GM18868 (cell line): ENCODE data around the gene FOXO6.
"Not testable (repeated sequence)": the region's sequence is repeated elsewhere in the genome, so short reads cannot be mapped to it uniquely, and the experiment has no call there.

ENCODE experiments used
- ATAC-seq: cut with Tn5 transposase; IDR thresholded peaks from one replicate; pipeline ENCODE4 v1.9.1; 2021; ENCODE audit warnings: mild to moderate bottlenecking, moderate library complexity; ENCODE audit not compliant: unreplicated experiment

The FOXO6 gene

DNA sequence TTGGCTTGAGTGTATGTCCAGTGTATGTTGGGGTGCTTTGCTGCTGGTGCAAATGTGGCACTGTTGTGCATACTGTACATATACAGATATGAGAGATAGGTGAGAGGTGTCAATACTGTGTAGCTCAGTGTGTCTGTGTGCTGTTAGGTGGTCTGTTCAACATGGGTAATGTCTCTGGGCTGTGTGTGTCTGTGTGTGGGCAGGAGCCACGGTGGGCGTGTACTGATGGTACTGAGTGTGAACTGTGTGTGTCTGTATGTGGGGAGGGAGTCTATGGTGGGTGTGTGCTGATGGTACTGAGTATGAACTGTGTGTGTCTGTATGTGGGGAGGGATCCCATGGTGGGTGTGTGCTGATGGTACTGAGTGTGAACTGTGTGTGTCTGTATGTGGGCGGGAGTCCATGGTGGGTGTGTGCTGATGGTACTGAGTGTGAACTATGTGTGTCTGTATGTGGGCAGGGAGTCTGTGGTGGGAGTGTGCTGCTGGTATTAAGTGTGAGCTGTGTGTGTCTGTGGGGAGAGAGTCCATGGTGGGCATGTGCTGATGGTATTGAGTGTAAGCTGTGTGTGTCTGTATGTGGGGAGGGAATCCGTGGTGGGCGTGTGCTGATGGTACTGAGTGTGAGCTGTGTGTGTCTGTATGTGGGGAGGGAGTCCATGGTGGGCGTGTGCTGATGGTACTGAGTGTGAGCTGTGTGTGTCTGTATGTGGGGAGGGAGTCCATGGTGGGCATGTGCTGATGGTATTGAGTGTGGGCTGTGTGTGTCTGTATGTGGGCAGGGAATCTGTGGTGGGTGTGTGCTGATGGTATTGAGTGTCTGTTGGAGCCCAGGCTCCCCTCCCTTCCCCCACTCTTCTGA, 32.2 kb upstream of the FOXO6 start:
- ATAC-seq: no peak

DNA sequence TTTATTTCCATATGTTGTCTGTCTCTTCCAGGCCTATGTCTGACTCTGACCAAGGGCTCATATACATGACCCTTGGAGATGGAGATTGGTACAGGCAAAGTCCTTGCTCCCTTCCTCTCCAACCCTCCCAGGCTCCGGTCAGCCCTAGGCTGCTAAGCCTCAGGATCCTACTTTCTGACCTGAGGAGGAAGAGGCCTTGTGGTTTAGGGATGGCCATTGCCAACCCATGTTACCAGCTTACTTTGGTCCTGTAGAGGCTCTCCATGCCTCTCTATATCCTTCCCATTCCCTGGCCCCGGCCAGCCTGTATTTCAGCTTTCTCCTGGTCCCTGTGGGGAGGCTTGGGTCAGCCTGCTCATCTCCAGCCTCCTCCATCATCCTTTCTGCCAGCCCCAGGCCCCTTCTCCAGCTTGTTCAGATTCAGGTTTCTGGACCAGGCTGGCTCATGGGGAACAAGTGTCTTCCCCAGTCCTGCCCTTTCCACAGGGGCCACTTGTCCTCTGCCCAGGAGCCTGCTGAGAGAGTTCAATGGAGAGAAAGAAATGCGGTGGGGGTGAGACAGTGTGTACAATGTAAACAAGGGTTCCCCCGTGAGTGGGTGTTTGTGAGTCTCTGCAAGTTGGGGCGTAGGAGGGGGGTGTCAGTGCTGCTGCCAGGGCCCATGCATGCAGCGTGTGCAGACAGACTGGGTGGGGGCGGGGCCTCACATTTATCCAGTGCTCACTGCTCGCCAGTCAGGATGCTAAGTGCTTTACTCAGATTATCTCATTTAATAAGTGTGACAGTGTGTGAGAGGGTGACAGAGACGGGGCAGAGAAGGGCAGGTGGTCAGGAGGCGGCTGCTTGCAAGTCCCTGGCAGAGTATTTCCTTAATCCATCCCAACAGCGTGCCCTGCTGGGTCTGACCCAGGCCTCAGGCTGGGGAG, 31.3 kb upstream of the FOXO6 start:
- ATAC-seq: no peak

DNA sequence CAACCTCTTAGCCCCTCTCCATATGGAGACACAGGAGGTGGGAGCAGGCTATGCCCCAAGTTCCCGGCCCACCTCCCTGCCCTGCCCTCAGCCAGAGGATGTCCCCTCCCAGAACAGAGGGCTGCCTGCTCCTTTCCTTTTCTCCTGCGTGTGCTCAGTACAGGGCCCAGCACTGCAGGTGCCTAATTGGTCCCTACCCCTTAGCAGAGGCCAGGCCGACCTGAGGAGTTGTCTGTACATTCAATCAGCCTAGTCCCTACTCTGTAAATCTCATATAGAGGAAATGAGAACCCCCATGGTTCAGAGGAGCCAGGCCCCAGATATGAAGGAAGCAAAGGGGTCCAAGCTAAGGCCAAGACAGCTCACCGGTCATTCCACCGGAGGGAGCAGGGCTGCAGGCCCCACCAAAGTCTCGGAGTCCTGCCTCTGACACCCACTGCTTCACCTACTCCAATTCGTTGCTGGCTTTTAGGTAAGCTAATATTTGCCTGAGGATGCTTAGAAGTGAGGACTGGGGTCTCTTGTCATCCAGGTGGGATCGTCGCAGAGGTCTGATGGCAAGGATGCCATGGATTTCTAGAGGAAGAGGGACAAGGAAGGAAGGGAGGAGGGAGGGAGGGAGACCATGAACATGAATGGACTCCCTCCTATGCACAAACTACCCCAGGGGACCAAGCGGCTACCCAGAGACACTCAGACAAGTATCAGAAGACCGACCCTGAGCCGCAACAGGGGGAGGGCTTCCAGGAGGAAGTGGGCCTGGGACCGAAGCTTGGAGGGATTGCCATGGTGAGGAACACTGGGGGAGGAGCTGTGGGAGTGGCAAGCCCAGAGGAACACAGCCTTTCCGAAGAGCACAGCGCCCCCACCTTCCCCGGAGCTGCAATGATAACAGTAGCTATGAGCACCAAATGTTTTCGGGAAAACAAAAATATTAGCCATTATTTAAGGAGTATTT, 30.4 kb upstream of the FOXO6 start:
- no peak for ATAC-seq

DNA sequence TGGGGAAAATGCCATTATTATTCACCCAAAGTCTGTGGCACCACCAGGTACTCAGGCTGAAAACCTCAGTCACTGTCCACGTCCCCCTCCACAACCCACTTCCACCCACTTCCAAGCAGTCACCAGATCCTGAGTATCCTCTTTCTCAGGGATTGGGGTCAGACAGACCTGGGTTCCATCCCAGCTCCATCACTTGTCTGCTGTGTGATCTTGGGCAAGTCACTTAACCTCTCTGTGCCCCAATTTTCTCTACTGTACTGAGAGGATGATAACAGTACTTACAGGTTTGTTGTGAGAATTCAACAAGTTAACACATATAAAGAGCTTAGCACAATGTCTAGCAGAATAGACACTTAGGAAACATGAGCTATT, 29.7 kb upstream of the FOXO6 start:
- ATAC-seq: no peak

DNA sequence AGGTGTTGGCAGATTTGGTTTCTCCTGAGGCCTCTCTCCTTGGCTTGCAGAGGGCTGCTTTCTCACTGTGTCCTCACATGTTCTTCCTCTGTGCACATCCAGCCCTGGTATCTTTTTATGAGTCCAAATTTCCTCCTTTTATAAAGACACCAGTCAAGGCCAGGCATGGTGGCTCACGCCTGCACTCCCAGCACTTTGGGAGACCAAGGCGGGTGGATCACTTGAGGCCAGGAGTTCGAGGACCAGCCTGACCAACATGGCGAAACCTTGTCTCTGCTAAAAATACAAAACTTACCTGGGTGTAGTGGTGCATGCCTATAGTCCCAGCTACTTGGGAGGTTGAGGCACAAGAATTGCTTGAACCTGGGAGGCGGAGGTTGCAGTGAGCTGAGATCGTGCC, 29.1 kb upstream of the FOXO6 start:
- ATAC-seq: not testable (repeated sequence)

DNA sequence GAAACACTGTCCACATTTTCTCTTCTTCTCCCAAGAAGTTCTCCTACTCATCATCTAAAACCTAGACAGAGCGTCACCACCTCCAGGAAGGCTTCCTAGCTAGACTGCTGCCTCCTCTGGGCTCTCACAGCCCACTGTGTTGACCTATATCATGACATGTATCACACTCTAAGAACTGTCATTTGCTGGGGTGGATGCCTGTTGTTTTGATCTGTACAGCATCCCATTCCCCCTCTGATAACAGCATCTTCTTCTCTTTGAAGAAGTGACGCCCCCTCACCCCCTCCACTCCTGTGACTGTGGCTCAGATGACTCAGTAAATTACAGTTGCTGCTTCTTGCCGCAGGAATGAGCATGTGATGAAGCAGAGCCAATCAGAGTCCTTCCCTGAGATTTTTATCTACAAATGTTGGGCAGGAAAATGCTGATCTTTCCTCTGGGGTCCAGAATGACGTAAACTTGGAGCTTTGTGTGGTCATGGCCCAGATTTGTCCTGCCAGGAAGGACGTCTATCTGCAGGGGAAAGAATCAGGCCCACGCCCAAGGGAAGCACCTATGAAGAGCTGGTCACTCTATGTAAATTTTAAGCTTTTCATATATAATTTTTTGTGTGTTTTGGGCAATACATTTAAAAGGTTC, 28.0 kb upstream of the FOXO6 start:
- no peak for ATAC-seq

DNA sequence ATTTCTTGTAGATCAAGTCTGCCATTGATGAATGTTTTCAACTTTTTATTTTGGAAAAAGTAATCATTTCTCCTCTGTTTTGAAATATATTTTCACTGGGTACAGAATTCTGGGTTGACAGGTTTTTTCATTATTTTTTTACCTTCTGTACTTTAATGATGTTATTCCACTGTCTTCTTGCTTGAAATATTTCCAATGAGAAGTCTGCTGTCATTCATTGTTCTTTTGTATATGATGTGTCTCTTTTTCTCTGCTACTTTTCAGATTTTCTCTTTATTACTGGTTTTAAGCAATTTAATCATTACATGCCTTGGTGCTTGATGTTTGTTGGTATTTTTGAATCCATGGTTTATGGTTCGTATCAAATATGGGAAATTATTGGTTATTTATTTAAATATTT, 22.4 kb upstream of the FOXO6 start:
- no peak for ATAC-seq

DNA sequence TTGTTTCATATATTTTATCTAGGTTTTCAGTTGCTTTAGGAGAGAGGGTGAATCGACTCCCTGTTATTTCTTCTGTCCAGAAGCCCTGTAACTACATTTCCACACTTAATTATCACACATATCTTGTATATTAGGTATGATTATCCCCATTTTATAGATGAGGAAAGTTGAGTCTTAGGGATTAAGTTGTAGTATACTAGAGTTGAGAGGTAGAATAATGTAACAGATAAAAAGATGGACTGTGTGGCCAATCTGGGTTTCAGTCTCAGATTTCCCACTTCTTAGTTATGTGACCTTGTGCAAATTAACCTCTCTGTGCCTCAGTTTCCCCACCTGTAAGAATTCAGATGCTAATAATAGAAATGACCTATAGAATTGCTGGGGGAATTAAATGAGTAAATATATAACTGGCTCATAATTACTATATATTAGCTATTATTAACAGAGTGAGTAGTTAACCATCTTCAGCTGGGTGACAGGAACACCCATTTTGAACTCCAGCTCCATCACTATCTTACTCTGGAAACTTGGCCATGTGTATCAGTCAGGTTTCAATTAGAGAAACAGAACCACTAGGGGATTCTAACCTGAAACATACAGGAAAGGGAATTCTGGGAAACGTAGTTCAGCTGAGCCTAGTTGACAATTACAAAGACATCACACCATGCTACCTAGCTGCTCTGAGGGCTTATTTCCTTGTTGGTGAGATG, 20.4 kb upstream of the FOXO6 start:
- no peak for ATAC-seq

DNA sequence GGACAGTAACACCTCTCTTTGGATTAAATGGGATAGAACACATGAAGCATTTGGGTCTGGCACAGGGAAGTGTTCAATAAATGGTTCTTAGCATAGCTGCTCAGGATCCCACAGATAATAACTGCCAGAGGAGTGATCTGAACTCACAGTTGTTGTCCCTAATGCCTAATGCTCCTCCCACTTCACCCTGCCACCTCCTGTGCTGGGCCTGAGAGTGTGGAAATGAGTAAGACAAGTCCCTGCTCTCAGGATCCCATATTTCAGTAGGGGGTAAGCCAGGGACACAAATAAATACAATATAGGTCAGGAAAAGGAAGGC, 19.9 kb upstream of the FOXO6 start:
- no peak for ATAC-seq

DNA sequence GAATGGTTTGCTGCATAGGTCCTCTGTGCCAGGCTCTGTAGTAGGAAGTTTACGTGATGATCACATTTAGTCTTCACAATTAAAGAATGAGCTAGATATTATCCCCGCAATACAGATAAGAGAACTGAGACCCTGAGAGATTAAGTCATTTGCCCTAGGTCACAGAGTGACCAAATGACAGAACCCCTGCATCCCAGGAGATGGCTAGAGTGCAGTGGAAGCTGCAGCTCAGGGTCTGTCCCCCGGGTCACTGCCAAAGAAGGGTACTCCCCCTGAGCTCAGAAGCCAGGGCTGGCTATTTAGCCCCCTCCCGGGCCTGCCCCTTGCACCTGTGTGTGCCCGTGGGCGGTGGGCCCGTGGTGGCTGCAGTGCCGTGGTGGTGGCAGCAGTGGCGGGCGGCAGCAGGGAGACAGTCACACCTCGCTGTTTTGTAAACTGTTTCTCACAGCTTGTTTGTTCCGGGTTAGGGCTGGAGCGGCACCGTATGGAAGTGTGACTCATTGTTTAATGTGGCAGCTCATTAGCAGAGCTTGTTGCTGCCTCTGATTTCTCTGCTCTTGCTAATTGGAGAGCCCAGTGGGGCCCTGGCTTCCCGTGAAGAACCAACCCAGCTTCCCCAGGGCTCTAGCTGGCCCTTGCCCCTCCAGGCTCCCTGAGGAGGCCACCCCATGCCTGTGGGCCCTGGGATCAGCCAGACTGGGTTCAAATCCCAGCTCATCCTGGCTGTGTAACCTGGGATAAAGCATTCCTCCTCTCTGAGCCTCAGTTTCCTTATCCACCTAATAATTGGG, 19.3 kb upstream of the FOXO6 start:
- ATAC-seq: no peak

DNA sequence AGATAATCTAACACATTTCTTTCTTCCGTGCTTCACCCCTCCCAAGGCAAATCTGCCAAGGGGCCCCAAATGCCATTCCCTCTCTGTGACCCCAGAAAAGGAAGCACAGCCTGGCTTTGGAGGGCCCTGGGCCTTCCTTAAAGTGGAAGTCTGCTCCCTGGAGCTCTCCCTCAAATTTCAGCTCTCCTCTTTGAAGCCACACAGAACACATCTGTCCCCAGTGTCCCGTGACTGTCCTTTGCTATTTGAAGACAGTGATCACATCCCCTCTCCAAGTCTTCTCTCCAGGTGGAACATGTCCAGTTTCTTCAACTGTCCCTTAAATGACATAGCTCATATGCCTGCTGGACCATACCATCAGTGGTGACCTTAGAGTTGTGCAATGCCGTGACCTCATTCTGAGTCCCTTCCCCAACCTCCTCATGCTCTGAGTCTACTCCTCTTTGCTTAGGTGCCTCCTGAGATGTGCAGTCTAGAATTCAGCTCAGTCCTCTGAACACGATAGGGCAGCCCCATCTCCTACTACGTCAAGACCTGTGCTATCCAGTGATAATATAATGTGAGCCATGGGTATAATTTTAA, 18.4 kb upstream of the FOXO6 start:
- ATAC-seq: no peak

DNA sequence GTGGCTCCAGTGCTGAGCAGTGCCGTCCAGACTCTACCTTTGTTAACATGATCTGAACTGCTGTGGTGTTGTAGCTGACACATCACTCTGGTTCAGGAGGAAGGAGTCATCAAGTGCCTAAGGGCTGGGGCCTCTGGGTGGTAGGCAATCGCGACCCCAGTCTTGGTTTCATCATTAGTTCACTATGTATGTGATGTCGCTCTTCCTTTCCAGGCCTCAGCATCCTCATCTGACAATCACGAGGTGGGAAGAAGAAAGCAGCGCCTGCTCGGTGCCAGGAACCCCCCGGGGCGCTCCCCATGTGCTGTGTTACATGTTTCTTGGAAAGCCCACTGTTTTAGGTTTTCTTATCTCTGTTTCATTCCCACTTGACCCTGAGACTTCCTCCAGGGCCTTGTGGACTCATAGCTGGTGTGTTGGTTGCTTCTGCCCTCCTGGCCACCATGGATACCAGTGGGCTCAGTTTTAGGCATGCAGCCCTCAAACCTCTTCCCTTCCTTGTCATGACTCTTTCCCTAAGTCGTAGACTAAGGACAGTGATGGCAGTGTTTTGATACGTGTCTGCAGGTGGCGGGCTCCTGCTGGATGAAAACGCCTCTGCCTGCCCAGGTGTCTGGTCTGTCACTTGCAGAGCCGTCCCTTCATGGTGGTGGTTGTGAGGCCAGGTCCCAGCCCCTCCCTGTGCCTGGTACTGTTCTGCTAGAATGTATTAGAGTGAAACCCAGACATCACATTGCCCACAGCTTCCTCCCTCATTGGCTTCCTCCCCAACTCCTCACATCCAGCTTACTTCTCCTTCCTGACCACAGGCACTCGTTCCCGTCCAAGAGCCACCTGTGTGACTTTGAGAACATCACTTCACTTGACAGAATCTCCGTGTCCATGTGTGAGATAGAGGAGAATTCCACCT, 17.2 kb upstream of the FOXO6 start:
- ATAC-seq: no peak

DNA sequence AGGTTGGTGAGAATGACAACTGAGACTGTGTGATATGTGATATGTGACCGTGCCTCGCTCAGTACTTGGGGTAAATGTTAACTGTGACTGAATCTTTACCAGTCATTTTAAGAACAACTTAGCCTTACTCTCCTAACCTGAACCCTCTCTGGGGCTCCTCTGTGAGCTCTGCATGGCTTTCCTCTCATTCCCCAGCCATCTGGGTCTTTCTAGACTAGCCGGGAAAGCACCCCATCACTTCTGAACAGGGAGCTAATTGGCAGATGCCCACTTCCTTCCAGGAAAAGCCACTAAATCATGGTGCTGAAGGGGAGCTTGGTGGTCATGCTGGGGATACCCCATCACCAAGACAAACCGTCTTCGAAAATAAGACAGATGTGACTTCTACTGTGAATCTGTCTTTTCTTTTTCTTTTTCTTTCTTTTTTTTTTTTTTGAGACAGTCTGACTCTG, 16.5 kb upstream of the FOXO6 start:
- ATAC-seq: no peak

DNA sequence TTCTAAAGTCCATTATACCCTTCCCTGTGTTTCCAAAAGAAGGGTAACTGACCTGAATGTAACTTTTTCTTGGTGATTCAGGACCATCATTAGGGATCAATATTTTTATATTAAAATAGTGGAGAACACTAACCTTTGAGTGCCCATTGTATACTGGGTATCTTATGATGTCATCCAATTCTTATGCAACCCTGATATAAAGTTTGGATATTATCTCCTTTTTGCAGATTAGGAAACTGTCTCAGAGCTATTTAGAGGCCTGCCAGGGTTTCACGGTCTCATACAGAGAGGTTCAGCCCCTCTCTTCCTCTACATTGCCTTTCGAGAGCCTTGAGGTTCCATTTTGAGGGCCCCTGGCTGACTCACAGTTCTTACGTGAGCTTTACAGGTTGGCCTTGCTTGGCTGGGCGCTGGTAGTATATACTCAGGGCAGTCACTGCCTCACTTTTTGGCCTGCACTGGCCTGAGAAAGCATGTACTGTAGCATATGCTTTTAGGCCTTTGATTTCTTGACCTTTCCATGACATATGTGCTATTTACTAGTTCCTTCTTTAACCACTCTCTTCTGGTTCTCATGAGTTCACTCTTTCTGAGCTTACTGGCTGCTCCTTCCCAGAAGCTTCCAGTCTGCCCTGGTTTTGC, 15.7 kb upstream of the FOXO6 start:
- peak; percentile 44 for ATAC-seq

DNA sequence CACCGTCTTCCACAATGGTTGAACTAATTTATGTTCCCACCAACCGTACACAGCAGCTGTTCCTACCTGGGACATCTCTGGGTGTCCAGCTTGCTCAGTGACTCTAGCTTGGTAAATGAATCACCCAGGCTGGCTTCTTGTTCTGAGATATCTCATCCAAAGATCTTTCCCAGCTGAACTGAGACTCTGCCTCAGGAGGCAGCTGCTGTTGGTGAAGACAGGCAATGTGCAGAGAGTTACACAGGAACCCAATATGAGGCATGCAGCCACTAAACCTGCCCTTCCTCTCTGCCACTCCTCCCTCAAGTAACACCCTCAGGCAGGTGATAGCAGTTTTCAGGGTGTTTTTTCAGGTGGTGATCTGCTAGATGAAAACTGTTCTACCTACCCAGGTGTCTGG, 14.0 kb upstream of the FOXO6 start:
- no peak for ATAC-seq

DNA sequence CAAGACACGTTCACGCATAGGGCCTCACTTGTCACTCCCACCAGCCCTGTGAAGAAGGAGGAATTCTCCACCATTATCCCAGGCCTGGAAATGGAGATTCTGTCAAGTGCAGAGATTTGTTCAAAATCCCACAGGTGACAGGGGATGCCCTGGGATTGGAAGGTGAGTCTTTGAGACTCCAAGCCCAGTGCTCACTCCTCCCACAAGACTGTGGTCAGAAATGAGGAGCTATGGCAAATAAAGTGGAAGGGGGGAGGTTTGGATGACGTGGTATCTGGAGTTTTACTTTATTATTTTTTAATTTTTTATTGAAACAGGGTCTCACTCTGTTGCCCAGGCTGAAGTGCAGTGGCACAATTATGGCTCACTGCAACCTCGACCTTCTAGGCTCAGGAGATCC, 12.8 kb upstream of the FOXO6 start:
- no peak for ATAC-seq

DNA sequence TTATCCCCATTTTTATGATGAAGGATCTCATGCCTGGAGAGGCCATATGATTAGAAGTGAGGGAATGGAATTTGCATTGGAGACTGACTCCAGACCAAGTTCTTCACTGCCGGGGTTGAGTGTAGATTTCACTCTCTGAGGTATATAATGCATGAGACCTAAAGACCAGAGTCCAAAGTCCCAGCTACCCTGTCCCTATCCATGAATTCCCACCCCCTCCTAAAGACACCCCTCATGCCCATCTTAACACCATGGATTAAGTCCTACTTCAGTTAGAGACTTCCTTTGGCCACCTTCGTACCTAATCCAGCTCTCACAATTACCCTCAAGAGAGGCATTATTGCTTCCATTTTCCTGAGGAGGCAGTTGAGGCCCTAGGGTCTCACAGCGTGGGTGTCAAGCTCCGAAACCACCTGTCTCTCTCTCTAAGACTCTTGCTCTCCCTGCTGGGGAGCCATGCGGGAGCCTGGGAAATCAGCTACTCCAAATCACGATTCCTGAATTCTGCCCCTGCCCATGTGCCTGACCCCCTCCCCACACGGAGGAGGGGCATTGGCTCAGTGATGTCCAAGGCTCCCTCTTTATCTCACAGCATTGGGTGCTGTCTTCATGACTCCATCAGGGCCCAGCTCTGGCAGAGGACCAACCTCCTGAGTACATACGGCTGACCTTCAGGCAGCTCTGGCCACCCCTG, 11.7 kb upstream of the FOXO6 start:
- no peak for ATAC-seq
